Rectal smooth muscle tissue (tissue), 1 donor: ENCODE results near the gene ZCCHC7.

ENCODE experiments used
- H3K27ac ChIP-seq: one replicate; pipeline ENCODE4 v1.7.0; 2013; ENCODE audit warnings: low read depth, low read length, inconsistent platforms
- H3K27me3 ChIP-seq: one replicate; pipeline ENCODE4 v1.7.0; 2013; ENCODE audit warnings: low read length; ENCODE audit not compliant: control insufficient read depth, insufficient read depth
- H3K36me3 ChIP-seq: one replicate; pipeline ENCODE4 v1.7.0; 2013; ENCODE audit warnings: low read length; ENCODE audit not compliant: control insufficient read depth, insufficient read depth
- H3K4me1 ChIP-seq: one replicate; pipeline ENCODE4 v1.7.0; 2013; ENCODE audit warnings: low read length; ENCODE audit not compliant: control insufficient read depth, insufficient read depth
- H3K4me3 ChIP-seq: one replicate; pipeline ENCODE4 v1.7.0; 2013; ENCODE audit warnings: low read length
- H3K9ac ChIP-seq: one replicate; pipeline ENCODE4 v1.7.0; 2013; ENCODE audit warnings: low read length

Gene ZCCHC7

GRCh38 chr9:37345038-37345437, 224.7 kb downstream of the ZCCHC7 start:
- no peaks in the 10 kb centered on the region for H3K27me3 ChIP-seq
- H3K4me3 ChIP-seq = no peak overlapping the region
- H3K4me1 ChIP-seq = no peaks in the 10 kb centered on the region
- H3K9ac ChIP-seq = no peak overlapping the region
- H3K36me3 ChIP-seq = no peaks in the 10 kb centered on the region
- no peak overlapping the region for H3K27ac ChIP-seq

- no peaks in the 10 kb centered on the region for H3K27me3 ChIP-seq
- no peak overlapping the region for H3K9ac ChIP-seq
- no peaks in the 10 kb centered on the region for H3K4me1 ChIP-seq
- H3K36me3 ChIP-seq = no peaks in the 10 kb centered on the region
- H3K27ac ChIP-seq = no peak overlapping the region
- H3K4me3 ChIP-seq = no peak overlapping the region
Measured at GRCh38 chr9:37348917-37349316, 228.5 kb downstream of the ZCCHC7 start.

DNA sequence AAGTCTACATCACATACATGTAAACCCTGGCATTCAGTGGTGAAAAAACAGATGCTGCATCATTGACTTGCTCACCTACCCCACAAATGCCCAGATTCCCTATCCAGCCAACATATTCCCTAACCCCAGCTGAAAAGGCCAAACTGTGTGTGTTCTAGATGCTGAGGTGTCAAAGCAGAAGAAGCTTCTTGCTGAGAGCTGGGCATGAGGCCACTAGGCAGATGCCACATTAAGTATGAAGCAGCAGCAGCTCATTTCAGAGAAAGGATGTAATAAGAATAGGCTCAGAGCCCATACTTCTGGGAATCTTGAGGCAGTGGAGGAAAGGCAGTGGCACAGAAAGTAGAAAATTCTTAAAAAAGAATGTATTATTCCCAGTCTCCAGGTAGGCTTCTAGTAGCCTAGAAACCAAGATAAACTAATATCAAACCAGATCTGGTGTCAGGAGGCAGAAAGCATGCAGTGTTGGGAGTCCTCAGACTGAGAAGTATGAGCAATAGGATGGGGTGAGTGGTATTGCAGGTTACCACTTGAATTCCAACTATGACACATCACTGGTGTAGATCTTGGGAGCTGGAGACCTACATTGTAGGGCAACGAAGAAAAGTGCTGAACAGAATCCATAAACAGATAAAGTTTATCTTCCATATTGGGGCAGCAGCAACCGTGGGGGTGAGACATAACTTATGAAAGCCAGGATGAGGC, 230.3 kb downstream of the ZCCHC7 start:
- Histone ChIP-seq H3K27me3 (no peaks in the 10 kb centered on the region), H3K9ac (no peak overlapping the region), H3K4me3 (no peak overlapping the region), H3K27ac (no peak overlapping the region), H3K4me1 (no peaks in the 10 kb centered on the region), H3K36me3 (no peaks in the 10 kb centered on the region)

DNA sequence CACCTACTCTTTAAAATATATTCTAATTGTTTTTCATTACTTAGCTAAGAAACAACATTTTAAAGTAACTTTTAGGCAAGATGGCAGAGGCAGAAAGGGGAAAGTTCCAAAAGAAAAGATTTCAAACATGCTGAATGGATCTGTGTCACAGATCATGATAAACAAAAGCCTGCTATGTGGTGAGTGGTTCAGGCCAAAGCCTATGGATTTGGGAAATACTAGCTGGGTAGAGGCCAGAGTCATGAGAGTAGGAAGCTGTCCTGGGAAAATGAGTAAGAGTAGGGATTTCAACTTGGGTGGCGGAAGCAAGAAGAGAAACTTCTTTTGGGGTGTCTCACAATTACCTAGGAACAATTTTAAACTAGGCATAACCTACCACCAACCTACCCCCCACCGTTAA, 233.4 kb downstream of the ZCCHC7 start:
- Histone ChIP-seq H3K4me1 (no peaks in the 10 kb centered on the region), H3K9ac (no peak overlapping the region), H3K27ac (no peak overlapping the region), H3K36me3 (no peaks in the 10 kb centered on the region), H3K27me3 (no peaks in the 10 kb centered on the region), H3K4me3 (no peak overlapping the region)

DNA sequence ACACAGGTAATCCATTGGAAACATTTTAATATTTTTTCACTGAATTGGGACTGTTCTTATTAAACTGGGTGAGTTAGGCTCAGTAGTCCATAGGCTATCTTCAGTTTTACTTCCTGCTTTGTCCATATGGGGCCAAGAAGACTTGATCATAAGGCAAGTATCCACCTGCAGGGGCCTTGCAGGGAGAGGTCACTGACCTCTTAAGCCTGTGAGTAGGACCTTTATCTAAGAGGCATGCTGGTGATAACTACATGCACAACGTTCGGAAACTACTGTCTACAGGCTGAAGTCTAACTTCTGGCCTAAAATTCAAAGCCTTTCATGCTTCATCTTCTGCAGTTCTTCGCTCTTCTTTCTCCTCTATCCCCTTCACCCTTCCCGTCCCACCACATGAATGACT, 242.1 kb downstream of the ZCCHC7 start:
- no peak overlapping the region for H3K27ac ChIP-seq
- no peaks in the 10 kb centered on the region for H3K36me3 ChIP-seq
- H3K4me3 ChIP-seq = no peak overlapping the region
- no peak overlapping the region for H3K9ac ChIP-seq
- peaks cover 2% of the 10 kb centered on the region for H3K27me3 ChIP-seq
- no peaks in the 10 kb centered on the region for H3K4me1 ChIP-seq

DNA sequence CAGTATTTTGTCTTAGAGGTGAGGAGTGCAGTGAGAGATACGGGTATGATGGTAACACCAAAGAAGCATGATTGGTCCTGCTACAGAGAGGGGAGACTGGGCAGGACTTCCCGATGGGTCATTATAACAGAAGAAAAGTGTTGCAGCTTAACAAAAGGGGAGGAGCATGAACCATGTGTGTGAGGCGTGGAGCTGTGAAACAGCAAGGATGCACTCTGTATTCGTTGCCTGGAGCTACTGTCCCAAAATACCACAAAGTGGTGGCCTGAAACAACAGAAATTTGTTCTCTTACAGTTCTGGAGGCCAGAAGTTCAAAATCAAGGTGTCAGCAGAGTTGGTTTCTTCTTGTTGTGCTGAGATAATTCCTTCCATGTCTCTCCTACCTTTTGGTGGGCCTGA, 242.8 kb downstream of the ZCCHC7 start:
- peaks cover 2% of the 10 kb centered on the region for H3K27me3 ChIP-seq
- no peak overlapping the region for H3K4me3 ChIP-seq
- H3K36me3 ChIP-seq = no peaks in the 10 kb centered on the region
- no peak overlapping the region for H3K27ac ChIP-seq
- H3K4me1 ChIP-seq = no peaks in the 10 kb centered on the region
- no peak overlapping the region for H3K9ac ChIP-seq

DNA sequence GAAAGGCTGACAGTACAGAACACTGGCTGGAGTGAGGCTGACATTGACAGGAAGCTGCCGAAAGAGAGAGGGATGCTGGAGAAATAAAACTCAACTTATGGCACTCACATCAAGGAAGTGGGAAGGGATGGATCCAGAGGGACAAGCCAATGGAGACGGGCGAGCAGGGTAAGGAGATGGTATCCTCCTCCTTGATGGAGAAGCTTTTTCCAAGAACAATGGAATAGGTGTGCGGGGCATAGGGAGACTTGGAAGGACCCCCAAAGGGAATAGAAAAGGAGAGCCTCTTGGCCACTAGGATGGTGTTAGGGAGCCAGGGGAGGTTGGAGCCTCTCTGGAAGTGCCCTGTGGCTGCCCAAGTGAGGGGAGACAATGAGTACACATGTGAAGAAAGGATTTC, 243.8 kb downstream of the ZCCHC7 start:
- H3K4me3 ChIP-seq = no peak overlapping the region
- no peak overlapping the region for H3K9ac ChIP-seq
- H3K4me1 ChIP-seq = no peaks in the 10 kb centered on the region
- no peaks in the 10 kb centered on the region for H3K36me3 ChIP-seq
- peaks cover 2% of the 10 kb centered on the region for H3K27me3 ChIP-seq
- no peak overlapping the region for H3K27ac ChIP-seq

- Histone ChIP-seq H3K27me3 (peaks cover 2% of the 10 kb centered on the region), H3K4me3 (no peak overlapping the region), H3K4me1 (no peaks in the 10 kb centered on the region), H3K36me3 (no peaks in the 10 kb centered on the region), H3K9ac (no peak overlapping the region), H3K27ac (no peak overlapping the region)
Measured at GRCh38 chr9:37364751-37365360, 244.5 kb downstream of the ZCCHC7 start.

- Histone ChIP-seq H3K36me3 (no peaks in the 10 kb centered on the region), H3K4me3 (no peak overlapping the region), H3K27me3 (no peaks in the 10 kb centered on the region), H3K9ac (no peak overlapping the region), H3K4me1 (no peaks in the 10 kb centered on the region), H3K27ac (no peak overlapping the region)
Measured at GRCh38 chr9:37369671-37370070, 249.3 kb downstream of the ZCCHC7 start.

DNA sequence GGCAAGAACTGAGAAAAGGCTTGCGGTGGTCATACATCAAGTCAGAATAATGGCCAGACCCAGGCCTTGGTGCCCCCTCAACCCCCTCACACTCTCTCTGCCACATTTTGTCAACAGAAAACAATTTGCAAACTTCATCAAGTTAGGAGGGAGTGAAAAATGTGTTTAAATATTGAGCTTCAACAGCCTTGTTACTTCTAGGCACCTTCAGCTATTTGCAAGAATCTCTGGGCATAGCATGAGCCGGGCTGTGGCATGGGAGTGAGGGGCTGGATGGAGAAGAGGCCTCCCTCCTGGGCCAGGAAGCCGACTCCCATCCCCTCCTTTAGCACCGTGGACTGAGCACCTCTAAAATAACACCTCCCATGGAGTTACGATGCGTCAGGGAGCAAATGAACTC, 249.9 kb downstream of the ZCCHC7 start:
- no peaks in the 10 kb centered on the region for H3K4me1 ChIP-seq
- H3K36me3 ChIP-seq = no peaks in the 10 kb centered on the region
- H3K27me3 ChIP-seq = no peaks in the 10 kb centered on the region
- H3K9ac ChIP-seq = no peak overlapping the region
- no peak overlapping the region for H3K4me3 ChIP-seq
- H3K27ac ChIP-seq = no peak overlapping the region

DNA sequence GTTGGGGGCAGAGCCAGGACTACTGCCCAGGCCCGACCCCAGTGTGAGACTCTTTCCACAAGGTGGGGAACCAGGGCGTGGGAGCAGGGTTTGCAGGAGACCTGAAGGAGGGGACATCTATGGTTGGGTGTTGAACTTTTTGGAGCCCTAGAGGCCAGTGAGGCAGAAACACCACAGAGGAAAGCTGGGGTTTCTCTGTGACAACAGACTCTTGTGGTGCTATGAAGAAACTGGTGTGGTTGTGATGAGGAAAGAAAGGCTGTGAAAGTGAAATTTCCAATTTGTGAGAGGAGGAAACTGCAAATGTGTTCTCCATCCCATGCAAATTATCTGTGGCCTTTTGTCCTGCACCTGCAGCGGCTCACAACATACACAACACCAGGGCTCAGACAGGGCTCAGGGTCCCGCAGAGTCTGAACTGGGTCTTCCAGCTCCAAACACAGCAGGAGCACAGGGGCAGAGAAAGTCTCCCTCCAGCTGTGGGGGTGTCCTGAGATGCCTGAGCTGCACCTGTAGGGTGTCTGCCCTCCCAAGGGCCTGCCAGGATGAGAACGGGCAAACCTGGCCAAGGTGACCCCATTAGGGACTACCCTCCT, 250.7 kb downstream of the ZCCHC7 start:
- no peak overlapping the region for H3K9ac ChIP-seq

GRCh38 chr9:37371565-37372464, 251.4 kb downstream of the ZCCHC7 start:
- no peak overlapping the region for H3K27ac ChIP-seq
- H3K4me3 ChIP-seq = no peak overlapping the region
- H3K36me3 ChIP-seq = no peaks in the 10 kb centered on the region

More for the DNA sequence above, 250.7 kb downstream of the ZCCHC7 start:
- Histone ChIP-seq H3K4me1 (no peaks in the 10 kb centered on the region), H3K36me3 (no peaks in the 10 kb centered on the region), H3K27ac (no peak overlapping the region), H3K27me3 (no peaks in the 10 kb centered on the region), H3K4me3 (no peak overlapping the region)

More at GRCh38 chr9:37371565-37372464, 251.4 kb downstream of the ZCCHC7 start:
- H3K27me3 ChIP-seq = peaks cover under 1% of the 10 kb centered on the region
- no peaks in the 10 kb centered on the region for H3K4me1 ChIP-seq
- no peak overlapping the region for H3K9ac ChIP-seq
